Neuron (in vitro differentiated cells): ENCODE measurements around the gene NAGLU.
"Not testable (repeated sequence)": the region's sequence is repeated elsewhere in the genome, so short reads cannot be mapped to it uniquely, and the experiment has no call there.

ENCODE experiments used
- H2AFZ ChIP-seq: one replicate; pipeline ENCODE4 v1.6.1; 2013; ENCODE audit warnings: low read depth, mild to moderate bottlenecking, inconsistent platforms, low read length, moderate library complexity
- H3K27me3 ChIP-seq: one replicate; pipeline ENCODE4 v1.6.1; 2013; ENCODE audit warnings: low read length; ENCODE audit not compliant: insufficient read depth
- H3K36me3 ChIP-seq: one replicate; pipeline ENCODE4 v1.6.1; 2013; ENCODE audit warnings: low read length; ENCODE audit not compliant: insufficient read depth
- H3K4me1 ChIP-seq: one replicate; pipeline ENCODE4 v1.6.1; 2013; ENCODE audit warnings: low read length; ENCODE audit not compliant: insufficient read depth
- H3K4me3 ChIP-seq: 2 replicates; pipeline ENCODE4 v1.5.1; 2013; ENCODE audit warnings: mild to moderate bottlenecking, low read length, moderate library complexity
- H3K9me3 ChIP-seq: one replicate; pipeline ENCODE4 v1.6.1; 2013; ENCODE audit warnings: low read length

NAGLU gene

GRCh38 chr17:42526031-42526444 lies 10.0 kb upstream of the NAGLU start:
- H3K36me3 ChIP-seq = peaks cover 20% of the 10 kb centered on the region
- no peak overlapping the region for H2AFZ ChIP-seq
- H3K4me1 ChIP-seq = peaks cover 14% of the 10 kb centered on the region
- no peaks in the 10 kb centered on the region for H3K27me3 ChIP-seq
- H3K9me3 ChIP-seq = no peaks in the 10 kb centered on the region
- H3K4me3 ChIP-seq = no peak overlapping the region

DNA sequence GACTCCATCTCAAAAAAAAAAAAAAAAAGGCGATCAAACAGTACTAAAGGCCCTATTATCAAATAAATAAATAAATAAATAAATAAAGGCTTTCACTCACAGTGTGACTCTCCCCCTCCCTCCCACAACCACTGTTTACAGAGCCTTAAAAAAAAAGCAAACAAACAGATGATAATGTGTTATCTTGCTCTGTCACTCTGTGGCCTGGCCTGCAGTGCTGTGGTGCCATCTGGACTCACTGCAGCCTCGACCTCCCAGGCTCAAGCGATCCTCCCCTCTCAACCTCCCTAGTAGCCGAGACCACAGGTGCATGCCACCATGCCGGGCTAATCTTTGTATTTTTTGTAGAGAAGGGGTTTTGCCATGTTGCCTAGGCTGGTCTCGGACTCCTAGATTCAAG lies 8.1 kb upstream of the NAGLU start:
- no peak overlapping the region for H3K4me3 ChIP-seq
- peaks cover 4% of the 10 kb centered on the region for H3K36me3 ChIP-seq
- H2AFZ ChIP-seq = no peak overlapping the region
- no peaks in the 10 kb centered on the region for H3K9me3 ChIP-seq
- H3K4me1 ChIP-seq = peaks cover 8% of the 10 kb centered on the region
- no peaks in the 10 kb centered on the region for H3K27me3 ChIP-seq

- H3K4me1 ChIP-seq = peaks cover 5% of the 10 kb centered on the region
- H3K4me3 ChIP-seq = no peak overlapping the region
- no peaks in the 10 kb centered on the region for H3K9me3 ChIP-seq
- H2AFZ ChIP-seq = no peak overlapping the region
- no peaks in the 10 kb centered on the region for H3K27me3 ChIP-seq
- H3K36me3 ChIP-seq = no peaks in the 10 kb centered on the region
Observed at GRCh38 chr17:42529061-42529460, 7.0 kb upstream of the NAGLU start.

DNA sequence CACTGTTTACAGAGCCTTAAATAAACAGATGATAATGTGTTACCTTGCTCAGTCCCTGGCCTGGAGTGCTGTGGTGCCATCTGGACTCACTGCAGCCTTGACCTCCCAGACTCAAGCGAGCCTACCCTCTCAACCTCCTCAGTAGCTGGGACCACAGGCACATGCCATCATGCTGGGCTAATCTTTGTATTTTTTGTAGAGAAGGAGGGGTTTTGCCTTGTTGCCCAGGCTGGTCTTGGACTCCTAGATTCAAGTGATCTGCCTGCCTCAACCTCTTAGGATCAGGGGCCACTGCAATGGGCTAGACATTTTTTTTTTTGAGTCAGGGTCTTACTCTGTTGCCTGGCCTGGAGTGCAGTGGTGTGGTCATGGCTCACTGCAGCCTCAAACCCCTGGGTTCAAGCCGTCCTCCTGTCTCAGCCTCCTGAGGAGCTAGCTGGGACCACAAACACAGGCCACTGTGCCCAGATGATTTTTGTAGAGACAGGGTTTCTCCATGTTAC lies 5.0 kb upstream of the NAGLU start:
- H3K9me3 ChIP-seq = no peaks in the 10 kb centered on the region
- no peak overlapping the region for H2AFZ ChIP-seq
- H3K4me1 ChIP-seq = peaks cover 18% of the 10 kb centered on the region
- no peaks in the 10 kb centered on the region for H3K36me3 ChIP-seq
- H3K4me3 ChIP-seq = no peak overlapping the region
- H3K27me3 ChIP-seq = no peaks in the 10 kb centered on the region

- H3K36me3 ChIP-seq = no peaks in the 10 kb centered on the region
- H2AFZ ChIP-seq = no peak overlapping the region
- H3K4me3 ChIP-seq = peak overlapping the region; percentile 56
- peaks cover 21% of the 10 kb centered on the region for H3K4me1 ChIP-seq
- no peaks in the 10 kb centered on the region for H3K27me3 ChIP-seq
- no peaks in the 10 kb centered on the region for H3K9me3 ChIP-seq
Observed at GRCh38 chr17:42531455-42532354, 4.3 kb upstream of the NAGLU start.

GRCh38 chr17:42535155-42536047 lies 640 bp upstream of the NAGLU start:
- Histone ChIP-seq H3K36me3 (peaks cover 8% of the 10 kb centered on the region), H3K27me3 (no peaks in the 10 kb centered on the region), H2AFZ (peak overlapping the region; percentile 54), H3K4me1 (peaks cover 24% of the 10 kb centered on the region), H3K4me3 (peak overlapping the region; percentile 52), H3K9me3 (no peaks in the 10 kb centered on the region)

DNA sequence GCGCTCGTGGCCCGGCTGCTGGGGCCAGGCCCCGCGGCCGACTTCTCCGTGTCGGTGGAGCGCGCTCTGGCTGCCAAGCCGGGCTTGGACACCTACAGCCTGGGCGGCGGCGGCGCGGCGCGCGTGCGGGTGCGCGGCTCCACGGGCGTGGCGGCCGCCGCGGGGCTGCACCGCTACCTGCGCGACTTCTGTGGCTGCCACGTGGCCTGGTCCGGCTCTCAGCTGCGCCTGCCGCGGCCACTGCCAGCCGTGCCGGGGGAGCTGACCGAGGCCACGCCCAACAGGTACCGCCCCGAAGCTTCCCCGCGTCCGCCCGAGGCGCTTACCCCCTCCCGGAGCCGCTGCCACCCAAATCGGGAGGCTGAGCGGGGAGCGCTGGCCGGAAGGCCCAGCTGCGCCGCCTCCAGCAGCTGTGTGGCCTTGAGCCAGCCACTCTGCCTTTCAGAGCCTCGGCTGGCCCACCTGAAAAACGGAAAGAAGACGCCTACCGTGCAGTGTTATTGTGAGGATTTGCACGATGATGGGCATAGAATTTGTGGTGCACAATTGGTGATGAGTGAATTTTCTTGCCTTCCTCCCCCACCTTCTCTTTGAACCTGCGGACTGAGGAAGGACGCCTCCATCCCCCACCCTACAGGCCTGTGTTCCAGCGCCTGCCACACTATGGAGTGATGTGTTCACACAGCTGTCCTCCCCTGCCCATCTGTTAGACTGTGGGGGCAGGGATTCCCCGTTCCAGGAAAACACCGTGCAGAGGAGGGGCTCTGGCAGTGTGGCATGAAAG lies 523 bp downstream of the NAGLU start:
- peak overlapping the region; percentile 54 for H2AFZ ChIP-seq

DNA sequence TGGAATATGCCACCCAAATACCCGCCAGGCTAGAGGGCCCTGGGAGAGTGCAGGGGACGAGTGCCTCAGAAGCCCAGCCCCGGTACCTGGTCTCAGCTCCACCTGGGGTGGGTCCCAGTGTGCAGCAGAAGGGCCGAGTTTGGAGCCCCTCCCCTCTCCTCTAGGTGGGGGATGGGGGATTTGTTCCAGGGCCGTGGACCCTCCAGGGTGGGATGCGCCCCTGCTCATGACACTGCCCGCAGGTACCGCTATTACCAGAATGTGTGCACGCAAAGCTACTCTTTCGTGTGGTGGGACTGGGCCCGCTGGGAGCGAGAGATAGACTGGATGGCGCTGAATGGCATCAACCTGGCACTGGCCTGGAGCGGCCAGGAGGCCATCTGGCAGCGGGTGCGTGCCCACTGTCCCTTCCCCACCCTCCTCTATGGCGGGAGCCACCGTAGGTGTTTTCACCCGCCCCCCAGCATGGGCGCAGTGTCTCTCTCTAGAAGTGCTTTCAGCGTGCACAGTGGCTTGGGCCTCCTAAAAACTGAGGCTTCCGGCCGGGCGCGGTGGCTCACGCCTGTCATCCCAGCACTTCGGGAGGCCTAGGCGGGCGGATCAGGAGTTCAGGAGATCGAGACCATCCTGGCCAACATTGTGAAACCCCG lies 1.2 kb downstream of the NAGLU start:
- H3K4me1 ChIP-seq = peaks cover 21% of the 10 kb centered on the region
- H3K27me3 ChIP-seq = no peaks in the 10 kb centered on the region
- no peaks in the 10 kb centered on the region for H3K9me3 ChIP-seq
- H3K4me3 ChIP-seq = peak overlapping the region; percentile 52
- H2AFZ ChIP-seq = no peak overlapping the region
- peaks cover 10% of the 10 kb centered on the region for H3K36me3 ChIP-seq

More for the DNA sequence above, 523 bp downstream of the NAGLU start:
- H3K27me3 ChIP-seq = no peaks in the 10 kb centered on the region
- peak overlapping the region; percentile 52 for H3K4me3 ChIP-seq
- peaks cover 24% of the 10 kb centered on the region for H3K4me1 ChIP-seq
- H3K36me3 ChIP-seq = peaks cover 10% of the 10 kb centered on the region
- no peaks in the 10 kb centered on the region for H3K9me3 ChIP-seq

DNA sequence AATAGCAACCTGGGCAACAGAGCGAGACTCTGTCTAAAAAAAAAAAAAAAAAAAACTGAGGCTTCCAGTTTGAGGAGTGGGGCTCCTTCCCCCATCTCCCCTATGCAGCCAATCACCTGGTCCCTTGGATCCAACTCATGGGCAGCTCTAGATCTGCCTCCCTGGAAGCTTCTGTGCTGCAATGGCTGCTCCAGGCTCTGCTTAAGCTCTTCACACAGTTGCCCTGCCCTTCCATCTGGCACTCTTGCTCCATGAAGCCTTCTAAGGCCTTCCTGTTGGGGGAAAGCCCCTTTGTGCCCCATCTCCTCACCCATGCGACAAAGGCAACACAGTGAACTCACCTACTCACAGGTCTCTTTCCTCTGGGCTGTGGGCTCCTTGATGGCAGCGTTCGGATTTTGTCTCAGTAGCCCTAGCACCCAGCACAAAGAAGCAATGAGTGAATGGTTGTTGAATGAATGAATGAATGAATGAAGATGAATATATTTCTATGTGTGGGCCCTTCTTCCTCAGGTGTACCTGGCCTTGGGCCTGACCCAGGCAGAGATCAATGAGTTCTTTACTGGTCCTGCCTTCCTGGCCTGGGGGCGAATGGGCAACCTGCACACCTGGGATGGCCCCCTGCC lies 1.9 kb downstream of the NAGLU start:
- Histone ChIP-seq H3K27me3 (no peaks in the 10 kb centered on the region), H2AFZ (no peak overlapping the region)

DNA sequence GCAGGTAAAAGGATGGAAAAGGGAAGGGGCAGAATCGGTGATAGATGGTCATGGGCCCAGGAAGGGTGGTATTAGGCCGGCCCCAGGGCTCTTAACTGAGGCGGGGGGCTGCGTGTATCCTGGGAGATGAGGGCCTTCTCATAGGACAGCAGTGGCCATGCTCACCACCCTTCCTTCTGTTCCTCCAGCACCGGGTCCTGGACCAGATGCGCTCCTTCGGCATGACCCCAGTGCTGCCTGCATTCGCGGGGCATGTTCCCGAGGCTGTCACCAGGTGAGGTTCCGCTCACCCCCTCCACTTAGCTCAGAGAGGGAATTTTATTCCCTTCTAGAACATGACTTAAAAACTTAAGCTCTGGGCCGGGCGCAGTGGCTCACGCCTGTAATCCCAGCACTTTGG lies 2.4 kb downstream of the NAGLU start:
- Histone ChIP-seq H3K4me3 (no peak overlapping the region), H3K36me3 (peaks cover 15% of the 10 kb centered on the region), H3K27me3 (no peaks in the 10 kb centered on the region), H2AFZ (no peak overlapping the region), H3K4me1 (peaks cover 21% of the 10 kb centered on the region), H3K9me3 (no peaks in the 10 kb centered on the region)

More for the DNA sequence above, 1.9 kb downstream of the NAGLU start:
- peaks cover 13% of the 10 kb centered on the region for H3K36me3 ChIP-seq
- no peak overlapping the region for H3K4me3 ChIP-seq
- peaks cover 21% of the 10 kb centered on the region for H3K4me1 ChIP-seq
- no peaks in the 10 kb centered on the region for H3K9me3 ChIP-seq

GRCh38 chr17:42540558-42540957 lies 4.5 kb downstream of the NAGLU start:
- H3K27me3 ChIP-seq, H3K4me3 ChIP-seq, H2AFZ ChIP-seq, H3K9me3 ChIP-seq: not testable (repeated sequence)
- H3K36me3 ChIP-seq = peaks cover 19% of the 10 kb centered on the region
- peaks cover 12% of the 10 kb centered on the region for H3K4me1 ChIP-seq
